K562 (cell line): ENCODE results near the gene BMP6. TPM values are rescaled to one million over a fixed set of nuclear protein-coding genes. Genes with fewer than 3 reads are reported as not detected.

Experiments used
- ATF3 ChIP-seq, 2 experiments: fragments of 450-650 bp in 1 of 2; sonication (generic) in 1 of 2; formaldehyde crosslinking in 1 of 2; IDR thresholded peaks in 1 of 2; conservative IDR thresholded peaks in 1 of 2; 2 replicates each; pipeline versions ENCODE4 v1.6.1 to v1.8.1; 2016 to 2023; ENCODE audit warnings: mild to moderate bottlenecking in 2 of 2, moderate library complexity in 2 of 2, inconsistent platforms in 1 of 2, missing genetic modification reagents in 1 of 2
- CREB3 ChIP-seq: fragments of 450-650 bp; conservative IDR thresholded peaks from 2 replicates; pipeline ENCODE4 v1.6.1; 2016; ENCODE audit warnings: missing genetic modification characterization, low read depth, mild to moderate bottlenecking, missing compliant biosample characterization, moderate library complexity
- GABPA ChIP-seq: fragments of 200-800 bp; sonication (Bioruptor generic); conservative IDR thresholded peaks from 2 replicates; pipeline ENCODE4 v1.6.1; 2016; ENCODE audit warnings: low read depth, missing genetic modification characterization, missing compliant biosample characterization
- GABPB2 ChIP-seq: fragments of 250-450 bp; sonication (Bioruptor Pico); conservative IDR thresholded peaks from 2 replicates; pipeline ENCODE4 v1.5.1; 2021; ENCODE audit warnings: mild to moderate bottlenecking
- IRF9 ChIP-seq: fragments of 450-650 bp; IDR thresholded peaks from 2 replicates; pipeline ENCODE4 v1.6.1; 2016; ENCODE audit warnings: missing biosample characterization, missing genetic modification characterization
- KDM5B ChIP-seq: fragments of 200-600 bp; sonication (generic); IDR thresholded peaks from 2 replicates; pipeline ENCODE4 v1.6.1; 2012; ENCODE audit warnings: low read depth, mild to moderate bottlenecking, moderate library complexity, low read length, control low read depth, inconsistent platforms; ENCODE audit not compliant: insufficient replicate concordance
- MLX ChIP-seq, 2 experiments: fragments of 450-650 bp in 1 of 2; sonication (generic) in 1 of 2; formaldehyde crosslinking; conservative IDR thresholded peaks; 2 replicates each; pipeline versions ENCODE4 v1.4.0 to v1.8.1; 2020 to 2022; ENCODE audit warnings: mild to moderate bottlenecking in 1 of 2, missing genetic modification reagents in 1 of 2
- NFYB ChIP-seq: IDR thresholded peaks from 2 replicates; pipeline ENCODE4 v1.6.1; 2011; ENCODE audit warnings: mild to moderate bottlenecking, moderate library complexity; ENCODE audit not compliant: insufficient read length; ENCODE audit errors: extremely low read depth
- PRDM10 ChIP-seq: fragments of 450-650 bp; IDR thresholded peaks from 2 replicates; pipeline ENCODE4 v1.6.1; 2018; ENCODE audit not compliant: partially characterized antibody
- RBM39 ChIP-seq: fragments of 200-400 bp; formaldehyde crosslinking; optimal IDR thresholded peaks from 2 replicates; pipeline ENCODE3; 2018; ENCODE audit warnings: low read depth, low read length
- SMARCA5 ChIP-seq: fragments of 450-650 bp; IDR thresholded peaks from 2 replicates; pipeline ENCODE4 v1.6.1; 2016
- SREBF1 ChIP-seq: fragments of 150-350 bp; IDR thresholded peaks from 2 replicates; pipeline ENCODE4 v1.6.1; 2014; ENCODE audit warnings: antibody characterized with exemption, low read depth, low read length, borderline replicate concordance
- TCF3 ChIP-seq: sonication (generic); formaldehyde crosslinking; IDR thresholded peaks from 2 replicates; pipeline ENCODE4 v1.4.0; 2020; ENCODE audit warnings: mild to moderate bottlenecking, missing genetic modification reagents
- TOE1 ChIP-seq, 2 experiments: fragments of 450-650 bp in 1 of 2; sonication (generic) in 1 of 2; formaldehyde crosslinking in 1 of 2; IDR thresholded peaks; 2 replicates each; pipeline versions ENCODE4 v1.7.1 to v1.8.0; 2016 to 2022; ENCODE audit warnings: borderline replicate concordance in 2 of 2, mild to moderate bottlenecking in 2 of 2, antibody characterized with exemption in 1 of 2, inconsistent platforms in 1 of 2, low read depth in 1 of 2, missing genetic modification reagents in 1 of 2, moderate library complexity in 1 of 2
- ZBTB1 ChIP-seq: sonication (generic); formaldehyde crosslinking; IDR thresholded peaks from 2 replicates; pipeline ENCODE4 v1.8.1; 2023; ENCODE audit warnings: missing genetic modification reagents, low read depth, mild to moderate bottlenecking, borderline replicate concordance
- ZNF12 ChIP-seq: sonication (generic); formaldehyde crosslinking; IDR thresholded peaks from 2 replicates; pipeline ENCODE4 v1.4.0; 2020; ENCODE audit warnings: mild to moderate bottlenecking, missing genetic modification reagents
- ZNF232 ChIP-seq: sonication (generic); formaldehyde crosslinking; IDR thresholded peaks from 2 replicates; pipeline ENCODE4 v1.8.0; 2022; ENCODE audit warnings: mild to moderate bottlenecking, missing genetic modification reagents
- ZNF766 ChIP-seq: fragments of 200-800 bp; sonication (Bioruptor generic); conservative IDR thresholded peaks from 2 replicates; pipeline ENCODE4 v1.6.1; 2016; ENCODE audit warnings: missing genetic modification characterization, missing compliant biosample characterization
- polyA plus RNA-seq, 8 experiments: library from polyadenylated mRNA; depleted of rRNA in 4 of 8; stranded (reverse) in 5 of 8; unstranded in 3 of 8; fragments of >200 nt; fragmentation: Nextera tagmentation in 2 of 8; fragmentation: Illumina TruSeq in 1 of 8; extraction: Ambion mirVana in 2 of 8; extraction: Trizol in 1 of 8; gene quantifications; 2 replicates each; pipeline versions ENCODE4 v1.2.1 to v1.2.3, GENCODE V29; 2011 to 2014; ENCODE audit warnings: inconsistent platforms in 1 of 8, missing spikeins in 1 of 8
- total RNA-seq, 7 experiments: library from RNA; depleted of rRNA in 6 of 7; stranded (reverse); fragments of >200 nt in 6 of 7; fragmentation: Illumina TruSeq in 2 of 7; extraction: Trizol in 2 of 7; gene quantifications; 2 replicates each; pipeline versions ENCODE4 v1.2.1 to v1.2.3, GENCODE V29; 2011 to 2021; ENCODE audit warnings: low replicate concordance in 1 of 7

BMP6 gene
- total and polyA plus RNA-seq, 9 of the 15 experiments (the other 6 are each of a cell fraction or from before 2014, with no cell fraction given), result 0.01 to 0.13 (median 0.06) TPM; not detected in 3

- TF ChIP-seq IRF9 (tag), result peak; percentile 93
- TF ChIP-seq ZNF766 (CRISPR knock-in tag), result peak; percentile 26; the same call in 1 of the 2 replicates
- TF ChIP-seq ZNF12 (CRISPR knock-in tag), result no peak
- TF ChIP-seq CREB3, result no peak
- no peak for TF ChIP-seq SREBF1
- TF ChIP-seq GABPB2 (CRISPR knock-in tag), result no peak
- TF ChIP-seq TCF3 (CRISPR knock-in tag), result peak; percentile 38
- peak; percentile 96 for TF ChIP-seq ATF3 (IDR thresholded peaks at IDR 0.05)
- no peak for TF ChIP-seq ATF3 (CRISPR knock-in tag; conservative IDR thresholded peaks at IDR 0.05)
- TF ChIP-seq TOE1 (IDR thresholded peaks at IDR 0.05; ENCODE audit: borderline replicate concordance), result no peak
- TF ChIP-seq TOE1 (CRISPR knock-in tag; IDR thresholded peaks at IDR 0.05; ENCODE audit: borderline replicate concordance, low read depth), result no peak
- peak; percentile 5 for TF ChIP-seq PRDM10
- no peak for TF ChIP-seq KDM5B
- no peak for TF ChIP-seq ZBTB1
- no peak for TF ChIP-seq NFYB
- no peak for TF ChIP-seq RBM39
- TF ChIP-seq MLX (CRISPR knock-in tag; conservative IDR thresholded peaks at IDR 0.05), result no peak
- TF ChIP-seq SMARCA5, result peak; percentile 44; the same call in 1 of the 2 replicates
- TF ChIP-seq GABPA (tag), result peak; percentile 70
- no peak for TF ChIP-seq ZNF232 (CRISPR knock-in tag)
Measured at GRCh38 chr6:7697820-7698623, 27.9 kb upstream of the BMP6 start (continued).
